Endothelial cell of umbilical vein (primary cell): Measurements from ENCODE around the gene XDH. TPM values are rescaled to one million over a fixed set of nuclear protein-coding genes. Genes with fewer than 3 reads are reported as not detected.

Source experiments
- BruUV-seq: library from RNA; stranded (reverse); fragments of 400-500 nt; replicated peaks from 2 replicates; lab custom pipeline; 2021; lab: Mats Ljungman, UMichigan
- CTCF ChIA-PET: fragments of 300-600, 350-600 bp; sonication (Branson Sonifier 250); formaldehyde crosslinking; loops from one replicate; lab custom pipeline; 2021; ENCODE audit warnings: antibody characterized with exemption, inconsistent platforms; lab: Charles Lee
- POLR2A ChIA-PET: fragments of 300-600, 350-600 bp; sonication (Branson Sonifier 250); formaldehyde crosslinking; loops from one replicate; lab custom pipeline; 2021; ENCODE audit warnings: antibody characterized with exemption, inconsistent platforms; lab: Charles Lee
- DNase-seq: peaks from one replicate; pipeline ENCODE4 v3.0.0-alpha.2; 2011; ENCODE audit warnings: low read depth, low spot score
- FAIRE-seq: peaks from 2 replicates; lab custom pipeline; 2011; peaks lifted over from hg19 to GRCh38; lab: Jason Lieb, UNC
- H2AFZ ChIP-seq: 2 replicates; pipeline ENCODE4 v1.6.0; 2012; ENCODE audit warnings: low read depth, low read length, control low read depth, inconsistent platforms
- H3K27ac ChIP-seq: 2 replicates; pipeline ENCODE4 v1.5.1; 2011; ENCODE audit warnings: low read depth, mild to moderate bottlenecking, control low read depth, low read length, moderate library complexity; ENCODE audit not compliant: insufficient read depth
- H3K27me3 ChIP-seq, 2 experiments: 2 replicates each; pipeline versions ENCODE4 v1.6.0 to v1.6.1; 2011; ENCODE audit warnings: low read length in 2 of 2, mixed read lengths in 1 of 2; ENCODE audit not compliant: control insufficient read depth in 2 of 2, insufficient read depth in 2 of 2
- H3K36me3 ChIP-seq, 2 experiments: 2 replicates in 1 of 2; 3 replicates in 1 of 2; pipeline ENCODE4 v1.5.1; 2011; ENCODE audit warnings: low read length in 2 of 2, mild to moderate bottlenecking in 1 of 2, moderate library complexity in 1 of 2; ENCODE audit not compliant: control insufficient read depth in 2 of 2, insufficient read depth in 2 of 2; ENCODE audit errors: extremely low read depth in 1 of 2
- H3K4me1 ChIP-seq: 3 replicates; pipeline ENCODE4 v1.5.1; 2011; ENCODE audit warnings: mild to moderate bottlenecking, low read length; ENCODE audit not compliant: control insufficient read depth, insufficient read depth; ENCODE audit errors: extremely low read depth
- H3K4me2 ChIP-seq: 2 replicates; pipeline ENCODE4 v1.6.1; 2011; ENCODE audit warnings: low read length, control low read depth, mixed read lengths; ENCODE audit not compliant: insufficient read depth
- H3K4me3 ChIP-seq, 3 experiments: fragments of 200-600 bp in 1 of 3; sonication (generic), shearing (Covaris generic) in 1 of 3; replicated peaks in 1 of 3; 2 replicates each; pipeline ENCODE4 v1.5.1; 2011 to 2016; ENCODE audit warnings: control low read depth in 3 of 3, low read length in 3 of 3, mild to moderate bottlenecking in 2 of 3, inconsistent platforms in 1 of 3, low read depth in 1 of 3, moderate library complexity in 1 of 3; ENCODE audit not compliant: insufficient read depth in 1 of 3
- H3K79me2 ChIP-seq: 2 replicates; pipeline ENCODE4 v1.6.0; 2012; ENCODE audit warnings: low read length, inconsistent platforms; ENCODE audit not compliant: control insufficient read depth, insufficient read depth
- H3K9ac ChIP-seq: replicated peaks from 2 replicates; pipeline ENCODE3; 2011; ENCODE audit warnings: low read length, control low read depth; ENCODE audit not compliant: insufficient read depth; ENCODE audit errors: extremely low read depth
- H3K9me1 ChIP-seq: replicated peaks from 3 replicates; pipeline ENCODE4 v1.6.0; 2011; ENCODE audit warnings: mild to moderate bottlenecking, low read length; ENCODE audit not compliant: control insufficient read depth, insufficient read depth; ENCODE audit errors: extremely low read depth
- H3K9me3 ChIP-seq: replicated peaks from 2 replicates; pipeline ENCODE4 v1.5.1; 2012; ENCODE audit warnings: low read length, inconsistent platforms; ENCODE audit not compliant: control insufficient read depth, insufficient read depth
- H4K20me1 ChIP-seq: replicated peaks from 2 replicates; pipeline ENCODE3; 2011; ENCODE audit warnings: mild to moderate bottlenecking, low read length; ENCODE audit not compliant: control insufficient read depth, insufficient read depth; ENCODE audit errors: extremely low read depth
- EZH2 ChIP-seq: IDR thresholded peaks from 2 replicates; pipeline ENCODE4 v1.6.1; 2012; ENCODE audit warnings: borderline replicate concordance, low read depth, mild to moderate bottlenecking, moderate library complexity, low read length, inconsistent platforms; ENCODE audit not compliant: severe bottlenecking
- FOS ChIP-seq: IDR thresholded peaks from 2 replicates; pipeline ENCODE4 v1.6.1; 2011; ENCODE audit warnings: mild to moderate bottlenecking, low read length, moderate library complexity, borderline replicate concordance; ENCODE audit not compliant: insufficient read depth
- GATA2 ChIP-seq: IDR thresholded peaks from 2 replicates; pipeline ENCODE4 v1.7.0; 2011; ENCODE audit warnings: low read depth, mild to moderate bottlenecking, moderate library complexity, mixed read lengths, low read length; ENCODE audit not compliant: insufficient read length, insufficient read depth
- JUN ChIP-seq: IDR thresholded peaks from 2 replicates; pipeline ENCODE4 v1.6.1; 2011; ENCODE audit warnings: borderline replicate concordance, low read depth; ENCODE audit not compliant: insufficient read length, insufficient read depth
- MAX ChIP-seq: IDR thresholded peaks from 2 replicates; pipeline ENCODE4 v1.6.1; 2011; ENCODE audit not compliant: insufficient read depth, insufficient read length
- MYC ChIP-seq: IDR thresholded peaks from one replicate; pipeline ENCODE4 v1.6.1; 2011; ENCODE audit warnings: mild to moderate bottlenecking, low read depth, low read length
- POLR2A ChIP-seq: IDR thresholded peaks from 2 replicates; pipeline ENCODE4 v1.6.1; 2012; ENCODE audit warnings: low read depth, mild to moderate bottlenecking, control low read depth, low read length
- POLR2AphosphoS5 ChIP-seq: IDR thresholded peaks from 2 replicates; pipeline ENCODE4 v1.6.1; 2012; ENCODE audit warnings: low read depth, mild to moderate bottlenecking, control low read depth, low read length, moderate library complexity; ENCODE audit not compliant: insufficient read depth
- dilution Hi-C: fragments of 300-500 bp; cut with MboI; formaldehyde crosslinking; loops from one replicate; pipeline ENCODE4 v1.15.0; 2019; ENCODE audit warnings: low sequenced_read_pairs; ENCODE audit not compliant: extremely low pct_ligation_motif_present
- intact Hi-C: fragments of 100-400 bp; cut with micrococcal nuclease; formaldehyde crosslinking; loops from one replicate; pipeline ENCODE4 v1.10.0; 2022
- polyA plus RNA-seq, 4 experiments: library from polyadenylated mRNA; depleted of rRNA in 3 of 4; stranded (reverse) in 3 of 4; unstranded in 1 of 4; fragments of >200 nt; gene quantifications; 2 replicates each; pipeline versions ENCODE4 v1.2.1 to v1.2.3, GENCODE V29; 2011 to 2012; ENCODE audit warnings: missing spikeins in 1 of 4
- total RNA-seq: library from RNA; stranded (reverse); gene quantifications from 2 replicates; pipeline ENCODE4 v1.2.3, GENCODE V29; 2021
- TF ChIP-seq, protein P1 (sequence below), 2 donors: IDR thresholded peaks; 1 replicate in 1 of 2; 2 replicates in 1 of 2; pipeline ENCODE4 v1.5.1; 2011; ENCODE audit warnings: low read length in 2 of 2, mild to moderate bottlenecking in 2 of 2, moderate library complexity in 2 of 2, control low read depth in 1 of 2, inconsistent platforms in 1 of 2, low read depth in 1 of 2; ENCODE audit not compliant: insufficient read depth in 1 of 2; ENCODE audit errors: extremely low read depth in 1 of 2

Gene XDH
- total and polyA plus RNA-seq, 2 donors (not counting 3 experiments of a cell fraction or from before 2014, with no cell fraction given) = not detected

DNA sequence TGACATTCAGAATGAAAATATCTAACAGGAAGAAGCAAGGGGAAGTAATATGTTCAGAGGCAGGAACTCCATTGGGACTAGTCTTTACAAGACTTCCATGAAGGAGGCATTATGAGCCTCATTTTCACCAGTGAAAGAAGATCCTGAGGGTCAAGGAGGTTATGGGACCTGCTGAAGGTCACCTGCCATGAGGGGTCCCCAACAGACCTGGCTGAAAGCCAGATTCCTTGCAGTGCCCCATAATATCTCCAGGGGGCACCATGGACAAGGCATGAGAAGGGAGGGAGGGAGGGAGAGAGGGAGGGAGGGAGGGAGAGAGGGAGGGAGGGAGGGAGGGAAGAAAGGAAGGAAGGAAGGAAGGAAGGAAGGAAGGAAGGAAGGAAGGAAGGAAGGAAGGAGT lies 27.9 kb downstream of the XDH start:
- TF ChIP-seq POLR2AphosphoS5 (no peak), GATA2 (no peak), JUN (no peak), POLR2A (no peak), EZH2 (no peak), MAX (no peak), FOS (no peak), MYC (no peak)
- TF ChIP-seq, protein P1, sequence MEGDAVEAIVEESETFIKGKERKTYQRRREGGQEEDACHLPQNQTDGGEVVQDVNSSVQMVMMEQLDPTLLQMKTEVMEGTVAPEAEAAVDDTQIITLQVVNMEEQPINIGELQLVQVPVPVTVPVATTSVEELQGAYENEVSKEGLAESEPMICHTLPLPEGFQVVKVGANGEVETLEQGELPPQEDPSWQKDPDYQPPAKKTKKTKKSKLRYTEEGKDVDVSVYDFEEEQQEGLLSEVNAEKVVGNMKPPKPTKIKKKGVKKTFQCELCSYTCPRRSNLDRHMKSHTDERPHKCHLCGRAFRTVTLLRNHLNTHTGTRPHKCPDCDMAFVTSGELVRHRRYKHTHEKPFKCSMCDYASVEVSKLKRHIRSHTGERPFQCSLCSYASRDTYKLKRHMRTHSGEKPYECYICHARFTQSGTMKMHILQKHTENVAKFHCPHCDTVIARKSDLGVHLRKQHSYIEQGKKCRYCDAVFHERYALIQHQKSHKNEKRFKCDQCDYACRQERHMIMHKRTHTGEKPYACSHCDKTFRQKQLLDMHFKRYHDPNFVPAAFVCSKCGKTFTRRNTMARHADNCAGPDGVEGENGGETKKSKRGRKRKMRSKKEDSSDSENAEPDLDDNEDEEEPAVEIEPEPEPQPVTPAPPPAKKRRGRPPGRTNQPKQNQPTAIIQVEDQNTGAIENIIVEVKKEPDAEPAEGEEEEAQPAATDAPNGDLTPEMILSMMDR (IDR thresholded peaks at IDR 0.05; ENCODE audit: extremely low read depth in 1 of 2, insufficient read depth in 1 of 2, low read depth in 1 of 2, low read length in 2 of 2) = no peak
- Histone ChIP-seq H3K9ac (no peak overlapping the region), H4K20me1 (no peaks in the 10 kb centered on the region), H3K27me3 (no peaks in the 10 kb centered on the region), H3K36me3 (no peaks in the 10 kb centered on the region), H2AFZ (no peak overlapping the region), H3K4me2 (no peak overlapping the region), H3K9me3 (no peaks in the 10 kb centered on the region), H3K4me3 (no peak overlapping the region), H3K4me1 (no peaks in the 10 kb centered on the region), H3K79me2 (no peaks in the 10 kb centered on the region), H3K9me1 (no peaks in the 10 kb centered on the region), H3K27ac (no peak overlapping the region)
- POLR2A ChIA-PET = no interaction called here
- intact Hi-C loops = no loop called here
- DNase-seq (no peak), FAIRE-seq (no peak)
- dilution Hi-C loops = no loop called here
- no TSS peak for BruUV-seq
- CTCF ChIA-PET = no interaction called here
